ENCODE results near the gene ARHGAP4. TPM values are rescaled to one million over a fixed set of nuclear protein-coding genes. Genes with fewer than 3 reads are reported as not detected.

The ARHGAP4 gene
- total RNA-seq, 1 donor from 2014 or later = 3.1 TPM

DNA sequence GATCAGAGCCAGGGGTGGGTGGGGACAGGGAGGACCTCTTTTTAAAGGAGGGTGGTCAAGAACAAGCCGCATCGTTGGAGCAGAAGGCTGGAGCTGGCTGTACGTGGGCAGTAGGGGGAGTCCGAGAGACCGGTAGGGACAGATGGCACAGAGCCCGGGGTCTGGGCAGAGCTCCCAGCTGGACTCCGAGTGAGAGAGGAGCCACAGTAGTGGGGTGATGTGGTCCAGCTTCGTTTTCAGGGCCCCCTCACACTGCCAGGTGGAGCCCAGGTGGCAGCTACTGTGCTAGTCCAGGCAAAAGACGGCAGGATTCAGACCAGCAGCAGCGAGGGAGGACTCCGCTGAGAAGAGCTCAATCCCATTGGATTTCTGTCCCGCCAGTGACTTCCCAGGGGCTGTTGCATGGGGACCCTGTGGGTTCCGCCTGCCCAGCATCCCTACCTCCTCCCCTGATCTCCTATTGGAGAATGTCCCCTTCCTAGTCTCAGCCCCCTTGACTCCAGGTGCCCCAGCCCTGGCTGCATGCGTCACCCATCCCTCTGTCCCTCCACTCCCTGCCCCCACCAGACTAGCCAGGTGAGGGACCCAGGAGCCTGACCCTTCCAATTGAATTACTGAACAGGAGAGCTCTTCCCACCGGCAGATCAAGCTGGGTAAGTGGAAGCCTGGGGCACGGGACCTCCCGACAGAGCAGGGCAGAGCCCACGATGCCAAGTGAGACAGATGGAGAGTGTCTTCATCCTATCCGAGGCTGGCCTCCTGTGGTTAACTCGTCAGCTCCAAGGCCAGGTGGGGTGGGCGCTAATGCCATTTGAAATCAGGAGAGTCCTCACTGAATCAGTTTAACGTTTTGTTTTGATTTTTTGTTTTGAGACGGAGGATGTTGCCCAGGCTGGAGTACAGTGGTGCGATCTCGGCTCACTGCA, 2.9 kb downstream of the ARHGAP4 start:
- no peaks in the 10 kb centered on the region for H3K9me3 Mint-ChIP-seq (ENCODE audit: low read depth)

DNA sequence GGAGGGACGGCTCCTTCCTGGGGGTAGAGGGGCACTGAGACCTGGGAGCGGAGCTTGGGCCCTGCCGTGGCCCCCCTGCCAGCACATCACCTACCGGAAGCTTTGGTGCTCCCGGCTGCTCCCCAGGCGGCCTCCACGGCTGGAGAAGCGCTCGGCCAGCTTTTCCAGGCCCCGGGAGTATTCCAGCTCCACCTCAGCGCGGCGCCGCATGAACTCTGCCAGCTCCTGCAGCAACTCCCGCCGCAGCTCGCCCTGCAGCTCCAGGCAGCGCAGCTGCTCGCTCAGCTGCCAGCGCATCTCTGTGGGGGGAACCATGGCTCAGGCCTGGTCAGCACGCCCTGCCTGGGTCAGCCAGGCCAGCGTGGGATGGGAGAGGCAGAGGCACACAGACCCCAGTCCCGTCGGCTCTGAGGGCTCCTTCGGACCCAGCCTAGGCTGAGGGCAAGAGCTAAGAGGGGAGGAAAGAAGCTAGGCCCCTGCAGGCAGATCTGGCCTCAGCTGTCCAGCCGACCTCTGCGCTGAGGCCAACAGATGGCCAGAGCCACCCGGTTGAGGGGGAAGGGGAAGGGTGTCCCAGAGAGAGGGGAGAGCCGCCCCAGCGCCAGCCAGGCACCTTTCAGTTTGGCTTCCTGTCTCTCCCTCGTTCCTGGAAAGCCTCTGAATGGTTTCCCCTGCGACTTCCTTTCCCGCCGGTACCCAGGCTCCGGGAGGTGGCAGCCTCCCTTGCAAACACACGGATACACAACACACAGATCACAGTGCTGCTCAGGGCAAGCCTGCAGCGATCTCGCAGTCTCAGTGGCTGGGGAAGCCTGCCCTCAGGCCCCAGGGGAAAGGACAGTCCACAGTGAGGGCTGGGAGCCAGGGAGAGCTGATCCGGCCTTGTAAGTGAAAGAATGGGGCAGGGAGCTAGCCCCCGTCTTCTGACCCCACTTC, 4.3 kb downstream of the ARHGAP4 start:
- Mint-ChIP-seq H3K4me1 (ENCODE audit: low read depth) (peaks cover 5% of the 10 kb centered on the region), H3K4me3 (ENCODE audit: unreplicated experiment) (no peak overlapping the region), H3K27me3 (ENCODE audit: low read depth) (no peaks in the 10 kb centered on the region), H3K9me3 (ENCODE audit: low read depth) (no peaks in the 10 kb centered on the region), H3K36me3 (ENCODE audit: low read depth) (no peaks in the 10 kb centered on the region), H3K27ac (ENCODE audit: unreplicated experiment) (no peak overlapping the region)
- TF ChIP-seq, protein P1, sequence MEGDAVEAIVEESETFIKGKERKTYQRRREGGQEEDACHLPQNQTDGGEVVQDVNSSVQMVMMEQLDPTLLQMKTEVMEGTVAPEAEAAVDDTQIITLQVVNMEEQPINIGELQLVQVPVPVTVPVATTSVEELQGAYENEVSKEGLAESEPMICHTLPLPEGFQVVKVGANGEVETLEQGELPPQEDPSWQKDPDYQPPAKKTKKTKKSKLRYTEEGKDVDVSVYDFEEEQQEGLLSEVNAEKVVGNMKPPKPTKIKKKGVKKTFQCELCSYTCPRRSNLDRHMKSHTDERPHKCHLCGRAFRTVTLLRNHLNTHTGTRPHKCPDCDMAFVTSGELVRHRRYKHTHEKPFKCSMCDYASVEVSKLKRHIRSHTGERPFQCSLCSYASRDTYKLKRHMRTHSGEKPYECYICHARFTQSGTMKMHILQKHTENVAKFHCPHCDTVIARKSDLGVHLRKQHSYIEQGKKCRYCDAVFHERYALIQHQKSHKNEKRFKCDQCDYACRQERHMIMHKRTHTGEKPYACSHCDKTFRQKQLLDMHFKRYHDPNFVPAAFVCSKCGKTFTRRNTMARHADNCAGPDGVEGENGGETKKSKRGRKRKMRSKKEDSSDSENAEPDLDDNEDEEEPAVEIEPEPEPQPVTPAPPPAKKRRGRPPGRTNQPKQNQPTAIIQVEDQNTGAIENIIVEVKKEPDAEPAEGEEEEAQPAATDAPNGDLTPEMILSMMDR (IDR thresholded peaks at IDR 0.05) = no peak
- DNase-seq (ENCODE audit: low spot score) = peak; percentile 89

More for the DNA sequence above, 2.9 kb downstream of the ARHGAP4 start:
- peaks cover 15% of the 10 kb centered on the region for H3K4me1 Mint-ChIP-seq (ENCODE audit: low read depth)
- TF ChIP-seq, protein P1 (IDR thresholded peaks at IDR 0.05) = peak; percentile 69
- no peaks in the 10 kb centered on the region for H3K36me3 Mint-ChIP-seq (ENCODE audit: low read depth)
- H3K27ac Mint-ChIP-seq (ENCODE audit: unreplicated experiment) = no peak overlapping the region
- no peak overlapping the region for H3K4me3 Mint-ChIP-seq (ENCODE audit: unreplicated experiment)
- peak; percentile 88 for DNase-seq (ENCODE audit: low spot score)
- H3K27me3 Mint-ChIP-seq (ENCODE audit: low read depth) = no peaks in the 10 kb centered on the region

DNA sequence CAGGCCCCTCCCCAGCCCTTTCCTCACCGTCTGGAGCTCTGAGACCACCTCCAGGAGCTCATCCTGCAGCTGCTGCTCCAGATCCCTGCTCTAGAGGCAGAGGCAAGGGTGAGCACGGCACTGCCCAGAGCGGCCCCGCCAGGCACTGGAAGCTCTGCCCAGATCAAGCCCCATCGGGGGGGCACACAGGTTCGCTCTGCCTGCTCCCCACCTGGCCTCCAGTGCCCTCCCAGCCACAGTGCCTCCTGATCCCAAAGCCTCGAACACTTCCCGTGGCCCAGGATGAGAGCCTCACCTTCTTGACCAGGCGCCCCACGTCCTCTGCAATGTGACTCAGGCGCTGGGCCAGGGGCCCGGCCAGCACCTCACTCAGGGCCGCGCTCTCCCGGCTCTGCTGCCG, 5.0 kb downstream of the ARHGAP4 start:
- no peaks in the 10 kb centered on the region for H3K27me3 Mint-ChIP-seq (ENCODE audit: low read depth)
- H3K4me3 Mint-ChIP-seq (ENCODE audit: unreplicated experiment) = no peak overlapping the region
- H3K9me3 Mint-ChIP-seq (ENCODE audit: low read depth) = no peaks in the 10 kb centered on the region
- DNase-seq (ENCODE audit: low spot score) = no peak
- no peak overlapping the region for H3K27ac Mint-ChIP-seq (ENCODE audit: unreplicated experiment)
- TF ChIP-seq, protein P1 (IDR thresholded peaks at IDR 0.05) = no peak
- H3K36me3 Mint-ChIP-seq (ENCODE audit: low read depth) = no peaks in the 10 kb centered on the region
- peaks cover 5% of the 10 kb centered on the region for H3K4me1 Mint-ChIP-seq (ENCODE audit: low read depth)

DNA sequence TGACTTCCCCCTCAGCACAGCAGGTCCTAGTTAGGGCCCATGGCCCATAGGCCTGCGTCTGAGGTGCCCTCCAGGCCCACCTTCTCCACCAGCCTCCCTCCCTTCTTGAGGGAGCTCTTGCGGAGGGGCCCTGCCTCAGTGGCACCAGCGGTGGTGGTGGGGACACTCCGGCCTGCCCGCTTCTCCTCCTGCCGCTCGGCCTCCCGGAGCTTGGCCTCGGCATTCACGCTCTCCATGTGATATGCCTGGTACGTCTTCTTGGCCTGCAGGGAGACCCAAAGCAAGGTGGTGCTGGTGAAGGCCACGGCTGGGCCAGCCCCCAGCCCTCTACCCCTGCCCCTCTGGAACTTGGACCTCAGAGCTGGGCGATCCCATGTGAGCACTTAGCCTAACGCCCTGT, 5.5 kb downstream of the ARHGAP4 start:
- H3K4me1 Mint-ChIP-seq (ENCODE audit: low read depth) = peaks cover 3% of the 10 kb centered on the region
- no peaks in the 10 kb centered on the region for H3K9me3 Mint-ChIP-seq (ENCODE audit: low read depth)
- no peaks in the 10 kb centered on the region for H3K27me3 Mint-ChIP-seq (ENCODE audit: low read depth)
- H3K36me3 Mint-ChIP-seq (ENCODE audit: low read depth) = no peaks in the 10 kb centered on the region
- no peak overlapping the region for H3K27ac Mint-ChIP-seq (ENCODE audit: unreplicated experiment)
- DNase-seq (ENCODE audit: low spot score) = no peak
- no peak overlapping the region for H3K4me3 Mint-ChIP-seq (ENCODE audit: unreplicated experiment)
- TF ChIP-seq, protein P1 (IDR thresholded peaks at IDR 0.05) = no peak

DNA sequence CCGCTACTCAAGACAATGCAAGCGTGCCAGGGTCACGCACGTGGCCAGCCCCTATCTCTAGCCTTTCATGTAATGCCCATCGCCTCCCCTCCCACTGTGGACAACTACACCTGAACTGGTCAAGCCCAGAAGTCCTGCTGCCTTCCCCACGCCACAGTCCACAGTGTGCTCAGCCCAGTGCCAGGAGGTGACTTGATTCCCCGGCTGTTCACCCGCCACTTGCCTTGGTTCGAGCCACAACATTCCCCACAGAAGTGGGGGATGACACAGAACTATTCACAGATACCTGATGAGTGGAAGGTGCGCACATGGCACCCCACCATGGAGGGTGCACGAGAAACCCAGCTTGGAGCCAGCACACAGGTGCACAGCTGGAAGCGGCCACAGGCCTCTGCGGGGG, 6.8 kb downstream of the ARHGAP4 start:
- DNase-seq (ENCODE audit: low spot score) = no peak
- H3K27ac Mint-ChIP-seq (ENCODE audit: unreplicated experiment) = no peak overlapping the region
- H3K9me3 Mint-ChIP-seq (ENCODE audit: low read depth) = no peaks in the 10 kb centered on the region
- H3K27me3 Mint-ChIP-seq (ENCODE audit: low read depth) = no peaks in the 10 kb centered on the region
- H3K36me3 Mint-ChIP-seq (ENCODE audit: low read depth) = no peaks in the 10 kb centered on the region
- no peak overlapping the region for H3K4me3 Mint-ChIP-seq (ENCODE audit: unreplicated experiment)
- H3K4me1 Mint-ChIP-seq (ENCODE audit: low read depth) = peaks cover 2% of the 10 kb centered on the region
- TF ChIP-seq, protein P1 (IDR thresholded peaks at IDR 0.05) = no peak

All from chondrocyte (in vitro differentiated cells).